Nephron progenitor cell (in vitro differentiated cells): Measurements from ENCODE around the gene PKD1L1.
A peak's percentile ranks its signal among the peaks of the same experiment; 100 is the strongest.

Source experiments
- DNase-seq: peaks from one replicate; pipeline ENCODE4 v3.0.0; 2021
- H3K27ac Mint-ChIP-seq: 2 replicates; pipeline ENCODE4 v1.8.0; 2021; ENCODE audit warnings: mild to moderate bottlenecking, moderate library complexity, mixed read lengths
- H3K27me3 Mint-ChIP-seq: 2 replicates; pipeline ENCODE4 v1.8.0; 2021; ENCODE audit warnings: mild to moderate bottlenecking, low read depth, mixed read lengths; ENCODE audit not compliant: poor library complexity
- H3K36me3 Mint-ChIP-seq: 2 replicates; pipeline ENCODE4 v1.8.0; 2021; ENCODE audit warnings: low read depth, mixed read lengths
- H3K4me1 Mint-ChIP-seq: 2 replicates; pipeline ENCODE4 v1.8.0; 2021; ENCODE audit warnings: mixed read lengths
- H3K4me3 Mint-ChIP-seq: 2 replicates; pipeline ENCODE4 v1.8.0; 2021; ENCODE audit warnings: mild to moderate bottlenecking, moderate library complexity, mixed read lengths
- H3K9me3 Mint-ChIP-seq: 2 replicates; pipeline ENCODE4 v1.8.0; 2021; ENCODE audit warnings: mild to moderate bottlenecking, moderate library complexity, mixed read lengths
- CTCF ChIP-seq: fragments of 200-600 bp; sonication (generic); IDR thresholded peaks from 2 replicates; pipeline ENCODE4 v1.5.0; 2021; ENCODE audit warnings: antibody characterized with exemption

PKD1L1 gene

GRCh38 chr7:47965456-47965855 lies 17.2 kb upstream of the PKD1L1 start:
- Mint-ChIP-seq H3K4me3 (no peak overlapping the region), H3K27ac (no peak overlapping the region), H3K27me3 (peaks cover 3% of the 10 kb centered on the region), H3K4me1 (peaks cover 20% of the 10 kb centered on the region), H3K9me3 (peaks cover 10% of the 10 kb centered on the region), H3K36me3 (peaks cover 89% of the 10 kb centered on the region)
- TF ChIP-seq CTCF, result no peak
- no peak for DNase-seq

- H3K27me3 Mint-ChIP-seq, result peaks cover 3% of the 10 kb centered on the region
- H3K36me3 Mint-ChIP-seq, result peaks cover 83% of the 10 kb centered on the region
- H3K9me3 Mint-ChIP-seq, result peaks cover 24% of the 10 kb centered on the region
- H3K4me3 Mint-ChIP-seq, result no peak overlapping the region
- no peak overlapping the region for H3K27ac Mint-ChIP-seq
- DNase-seq, result no peak
- no peaks in the 10 kb centered on the region for H3K4me1 Mint-ChIP-seq
- TF ChIP-seq CTCF, result no peak
These were observed 14.0 kb upstream of the PKD1L1 start for GRCh38 chr7:47962262-47962661.

GRCh38 chr7:47957156-47957555 lies 8.9 kb upstream of the PKD1L1 start:
- Mint-ChIP-seq H3K27me3 (no peaks in the 10 kb centered on the region), H3K27ac (no peak overlapping the region), H3K4me3 (no peak overlapping the region), H3K36me3 (peaks cover 76% of the 10 kb centered on the region), H3K4me1 (no peaks in the 10 kb centered on the region), H3K9me3 (peaks cover 31% of the 10 kb centered on the region)
- DNase-seq, result no peak
- TF ChIP-seq CTCF, result no peak

GRCh38 chr7:47956220-47956619 lies 8.0 kb upstream of the PKD1L1 start:
- H3K9me3 Mint-ChIP-seq, result peaks cover 29% of the 10 kb centered on the region
- H3K4me3 Mint-ChIP-seq, result no peak overlapping the region
- TF ChIP-seq CTCF, result no peak
- no peak overlapping the region for H3K27ac Mint-ChIP-seq
- DNase-seq, result no peak
- peaks cover under 1% of the 10 kb centered on the region for H3K27me3 Mint-ChIP-seq
- H3K4me1 Mint-ChIP-seq, result no peaks in the 10 kb centered on the region
- peaks cover 66% of the 10 kb centered on the region for H3K36me3 Mint-ChIP-seq

- TF ChIP-seq CTCF, result no peak
- Mint-ChIP-seq H3K36me3 (peaks cover 58% of the 10 kb centered on the region), H3K4me1 (peaks cover 6% of the 10 kb centered on the region), H3K27me3 (peaks cover 3% of the 10 kb centered on the region), H3K4me3 (no peak overlapping the region), H3K27ac (peak overlapping the region; percentile 53), H3K9me3 (peaks cover 22% of the 10 kb centered on the region)
- DNase-seq, result no peak
These were observed 6.1 kb upstream of the PKD1L1 start for GRCh38 chr7:47954231-47954911.

GRCh38 chr7:47953822-47954221 lies 5.6 kb upstream of the PKD1L1 start:
- no peak overlapping the region for H3K4me3 Mint-ChIP-seq
- peak overlapping the region; percentile 72 for H3K27ac Mint-ChIP-seq
- peaks cover 22% of the 10 kb centered on the region for H3K9me3 Mint-ChIP-seq
- H3K27me3 Mint-ChIP-seq, result peaks cover 6% of the 10 kb centered on the region
- H3K36me3 Mint-ChIP-seq, result peaks cover 58% of the 10 kb centered on the region
- peaks cover 6% of the 10 kb centered on the region for H3K4me1 Mint-ChIP-seq
- TF ChIP-seq CTCF, result no peak
- no peak for DNase-seq
